Uterus (tissue), 4 donors: ENCODE data around the gene SV2C. TPM values are rescaled to one million over a fixed set of nuclear protein-coding genes. Genes with fewer than 3 reads are reported as not detected.

Experiments used
- DNase-seq, 2 donors: peaks; one replicate each; pipeline ENCODE4 v3.0.0-alpha.2; 2019 to 2020
- H3K27ac ChIP-seq, 2 donors: fragments of 200-600 bp; sonication (generic); 1 replicate in 1 of 2; 2 replicates in 1 of 2; pipeline ENCODE4 v1.5.1; 2016 to 2018
- H3K27me3 ChIP-seq, 2 donors: fragments of 200-600 bp; sonication (generic); one replicate each; pipeline ENCODE4 v1.5.1; 2018 to 2019; ENCODE audit warnings: control low read depth in 1 of 2
- H3K36me3 ChIP-seq, 2 donors: fragments of 200-600 bp; sonication (generic); one replicate each; pipeline ENCODE4 v1.5.1; 2019; ENCODE audit warnings: control low read depth in 1 of 2
- H3K4me1 ChIP-seq, 2 donors: fragments of 200-600 bp; sonication (generic); one replicate each; pipeline ENCODE4 v1.5.1; 2018 to 2019; ENCODE audit warnings: control low read depth in 1 of 2
- H3K4me3 ChIP-seq, 2 donors: fragments of 200-600 bp; sonication (generic); 1 replicate in 1 of 2; 2 replicates in 1 of 2; pipeline ENCODE4 v1.5.1; 2018 to 2019; ENCODE audit warnings: mild to moderate bottlenecking in 1 of 2
- H3K9me3 ChIP-seq, 2 donors: fragments of 200-600 bp; sonication (generic); one replicate each; pipeline ENCODE4 v1.5.1; 2019; ENCODE audit warnings: control low read depth in 1 of 2
- CTCF ChIP-seq, 4 experiments: fragments of 200-600 bp in 2 of 4; fragments of 450-650 bp in 2 of 4; sonication (generic) in 2 of 4; IDR thresholded peaks; one replicate each; pipeline ENCODE4 v1.5.1; 2016 to 2019; ENCODE audit warnings: antibody characterized with exemption in 4 of 4, mild to moderate bottlenecking in 2 of 4, moderate library complexity in 1 of 4
- POLR2A ChIP-seq, 2 donors: fragments of 450-650 bp; IDR thresholded peaks; one replicate each; pipeline ENCODE4 v1.6.1; 2016; ENCODE audit warnings: antibody characterized with exemption in 2 of 2, mild to moderate bottlenecking in 1 of 2, moderate library complexity in 1 of 2
- intact Hi-C: fragments of 100-400 bp; cut with DNase I; formaldehyde crosslinking; loops from one replicate; pipeline ENCODE4 v1.15.1; 2023; ENCODE audit warnings: low total_unique reads
- total RNA-seq, 4 donors: library from RNA; depleted of rRNA in 3 of 4; stranded (reverse); fragments of >200 nt in 3 of 4; gene quantifications; one replicate each; pipeline versions ENCODE4 v1.1.0 to v1.2.4, GENCODE V29; 2014 to 2023
- donor health status: DM: yes; HTN: yes; CAD: no.

The SV2C gene
- total RNA-seq, 4 donors from 2014 or later: 0.21 to 3.7 TPM; not detected in 2

- Histone ChIP-seq H3K4me3 (no peak overlapping the region), H3K27ac (no peak overlapping the region), H3K9me3 (no peaks in the 10 kb centered on the region), H3K36me3 (no peaks in the 10 kb centered on the region), H3K27me3 (no peaks in the 10 kb centered on the region), H3K4me1 (no peaks in the 10 kb centered on the region)
- no peak for DNase-seq
- no peak for TF ChIP-seq CTCF (IDR thresholded peaks at IDR 0.05)
- no peak for TF ChIP-seq POLR2A (IDR thresholded peaks at IDR 0.05)
- intact Hi-C loops: no loop called here
Observed at GRCh38 chr5:76174101-76174500, 90.9 kb downstream of the SV2C start.

- Histone ChIP-seq H3K4me3 (no peak overlapping the region), H3K27ac (no peak overlapping the region), H3K4me1 (no peaks in the 10 kb centered on the region), H3K36me3 (no peaks in the 10 kb centered on the region), H3K9me3 (no peaks in the 10 kb centered on the region), H3K27me3 (no peaks in the 10 kb centered on the region)
- intact Hi-C loops: no loop called here
- DNase-seq: no peak
- peak; percentile 10 to 37 (median 26) for TF ChIP-seq CTCF (IDR thresholded peaks at IDR 0.05)
- TF ChIP-seq POLR2A (IDR thresholded peaks at IDR 0.05): no peak
Observed at GRCh38 chr5:76175051-76175666, 92.0 kb downstream of the SV2C start.

GRCh38 chr5:76175821-76176403, 92.7 kb downstream of the SV2C start:
- no peaks in the 10 kb centered on the region for H3K27me3 ChIP-seq
- intact Hi-C loops: no loop called here
- H3K4me3 ChIP-seq: no peak overlapping the region
- H3K9me3 ChIP-seq: no peaks in the 10 kb centered on the region
- TF ChIP-seq POLR2A (IDR thresholded peaks at IDR 0.05): no peak
- TF ChIP-seq CTCF (IDR thresholded peaks at IDR 0.05): no peak
- no peaks in the 10 kb centered on the region for H3K4me1 ChIP-seq
- H3K27ac ChIP-seq: no peak overlapping the region
- no peak for DNase-seq
- H3K36me3 ChIP-seq: no peaks in the 10 kb centered on the region

- Histone ChIP-seq H3K4me3 (no peak overlapping the region), H3K27ac (no peak overlapping the region), H3K9me3 (no peaks in the 10 kb centered on the region), H3K36me3 (no peaks in the 10 kb centered on the region), H3K4me1 (no peaks in the 10 kb centered on the region), H3K27me3 (no peaks in the 10 kb centered on the region)
- DNase-seq: no peak
- intact Hi-C loops: no loop called here
- no peak for TF ChIP-seq POLR2A (IDR thresholded peaks at IDR 0.05)
- no peak for TF ChIP-seq CTCF (IDR thresholded peaks at IDR 0.05)
Observed at GRCh38 chr5:76177978-76178377, 94.8 kb downstream of the SV2C start.

GRCh38 chr5:76178913-76179312, 95.7 kb downstream of the SV2C start:
- DNase-seq: no peak

More at GRCh38 chr5:76178913-76179312, 95.7 kb downstream of the SV2C start:
- Histone ChIP-seq H3K4me3 (no peak overlapping the region), H3K27ac (no peak overlapping the region), H3K27me3 (no peaks in the 10 kb centered on the region), H3K9me3 (no peaks in the 10 kb centered on the region), H3K4me1 (no peaks in the 10 kb centered on the region), H3K36me3 (no peaks in the 10 kb centered on the region)
- TF ChIP-seq CTCF (IDR thresholded peaks at IDR 0.05) (no peak), POLR2A (IDR thresholded peaks at IDR 0.05) (no peak)
- intact Hi-C loops: no loop called here
